K562 (cell line): ENCODE measurements around the gene ZZZ3. TPM values are rescaled to one million over a fixed set of nuclear protein-coding genes. Genes with fewer than 3 reads are reported as not detected.
A peak's percentile ranks its signal among the peaks of the same experiment; 100 is the strongest.

Experiments used
- CBX5 ChIP-seq: IDR thresholded peaks from 2 replicates; pipeline ENCODE4 v1.6.1; 2014; ENCODE audit warnings: low read depth, borderline replicate concordance
- CHD2 ChIP-seq: IDR thresholded peaks from 2 replicates; pipeline ENCODE4 v1.6.1; 2011; ENCODE audit warnings: low read depth, low read length
- CLOCK ChIP-seq: fragments of 250-450 bp; sonication (Bioruptor Pico); IDR thresholded peaks from 2 replicates; pipeline ENCODE4 v1.4.0; 2020; ENCODE audit warnings: mild to moderate bottlenecking, moderate library complexity, borderline replicate concordance
- ELF4 ChIP-seq: fragments of 450-650 bp; formaldehyde crosslinking; IDR thresholded peaks from 2 replicates; pipeline ENCODE4 v1.4.0; 2022; ENCODE audit warnings: missing genetic modification characterization
- ETV5 ChIP-seq: sonication (generic); formaldehyde crosslinking; IDR thresholded peaks from 2 replicates; pipeline ENCODE4 v1.4.0; 2020; ENCODE audit warnings: low read depth, mild to moderate bottlenecking, missing genetic modification reagents
- MAZ ChIP-seq, 2 experiments: fragments of 450-650 bp in 1 of 2; sonication (generic) in 1 of 2; formaldehyde crosslinking; IDR thresholded peaks in 1 of 2; conservative IDR thresholded peaks in 1 of 2; 2 replicates each; pipeline versions ENCODE4 v1.4.0 to v1.5.0; 2020; ENCODE audit warnings: mild to moderate bottlenecking in 1 of 2, missing genetic modification reagents in 1 of 2
- MLLT1 ChIP-seq, 2 experiments: fragments of 450-650 bp; IDR thresholded peaks; 2 replicates each; pipeline ENCODE4 v1.6.1; 2016
- MTF1 ChIP-seq: fragments of 250-450 bp; sonication (Bioruptor Pico); IDR thresholded peaks from 2 replicates; pipeline ENCODE4 v1.9.0; 2021; ENCODE audit warnings: moderate library complexity, mild to moderate bottlenecking, inconsistent platforms, borderline replicate concordance
- SMARCE1 ChIP-seq: fragments of 450-650 bp; IDR thresholded peaks from 2 replicates; pipeline ENCODE4 v1.7.1; 2016; ENCODE audit warnings: mild to moderate bottlenecking
- SMC3 ChIP-seq: conservative IDR thresholded peaks from 2 replicates; pipeline ENCODE4 v1.6.1; 2011; ENCODE audit warnings: low read depth, low read length, improper control_type of control experiment; ENCODE audit not compliant: insufficient read depth
- ZBTB40 ChIP-seq, 2 experiments: fragments of 450-650 bp in 1 of 2; sonication (generic) in 1 of 2; formaldehyde crosslinking in 1 of 2; IDR thresholded peaks; 2 replicates each; pipeline versions ENCODE4 v1.7.1 to v1.9.0; 2016 to 2022; ENCODE audit warnings: inconsistent platforms in 1 of 2, mild to moderate bottlenecking in 1 of 2, missing genetic modification reagents in 1 of 2
- polyA plus RNA-seq, 8 experiments: library from polyadenylated mRNA; depleted of rRNA in 4 of 8; stranded (reverse) in 5 of 8; unstranded in 3 of 8; fragments of >200 nt; fragmentation: Nextera tagmentation in 2 of 8; fragmentation: Illumina TruSeq in 1 of 8; extraction: Ambion mirVana in 2 of 8; extraction: Trizol in 1 of 8; gene quantifications; 2 replicates each; pipeline versions ENCODE4 v1.2.1 to v1.2.3, GENCODE V29; 2011 to 2014; ENCODE audit warnings: inconsistent platforms in 1 of 8, missing spikeins in 1 of 8
- total RNA-seq, 7 experiments: library from RNA; depleted of rRNA in 6 of 7; stranded (reverse); fragments of >200 nt in 6 of 7; fragmentation: Illumina TruSeq in 2 of 7; extraction: Trizol in 2 of 7; gene quantifications; 2 replicates each; pipeline versions ENCODE4 v1.2.1 to v1.2.3, GENCODE V29; 2011 to 2021; ENCODE audit warnings: low replicate concordance in 1 of 7
- TF ChIP-seq, protein P1 (sequence below): fragments of 250-450 bp; sonication (Bioruptor Pico); IDR thresholded peaks from 2 replicates; pipeline ENCODE4 v1.8.0; 2021; ENCODE audit warnings: borderline replicate concordance, mild to moderate bottlenecking, moderate library complexity; ENCODE audit not compliant: poor library complexity, severe bottlenecking

The ZZZ3 gene
- total and polyA plus RNA-seq, 9 of the 15 experiments (the other 6 are each of a cell fraction or from before 2014, with no cell fraction given): 13.9 to 64.0 (median 36.7) TPM

DNA sequence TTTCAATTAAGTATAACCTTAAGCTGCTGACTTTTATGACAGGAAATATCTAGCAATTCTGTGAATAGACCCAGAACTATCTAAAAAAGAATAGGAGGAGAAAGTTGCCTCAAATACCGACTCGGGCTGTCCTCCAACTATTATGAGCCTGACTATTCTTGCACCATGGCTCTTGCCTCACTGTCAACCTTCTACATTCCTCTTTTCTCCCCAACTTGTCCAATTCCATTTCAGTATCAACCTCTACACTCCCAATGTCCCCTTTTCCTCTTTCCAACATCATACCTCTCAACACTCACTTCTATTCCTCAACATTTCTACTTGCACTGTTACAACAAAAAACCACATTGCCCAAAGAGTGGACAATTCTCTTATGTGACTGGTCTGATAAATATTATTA, 2.3 kb downstream of the ZZZ3 start (continued):
- TF ChIP-seq ZBTB40 (IDR thresholded peaks at IDR 0.05) (0 out of 2 replicates have a peak, but pooled peaks have one; percentile 43), ZBTB40 (CRISPR knock-in tag; IDR thresholded peaks at IDR 0.05) (no peak), CBX5 (no peak), CLOCK (CRISPR knock-in tag) (no peak), MTF1 (CRISPR knock-in tag) (no peak), SMARCE1 (0 out of 2 replicates have a peak, but pooled peaks have one; percentile 18), ELF4 (CRISPR knock-in tag) (peak; percentile 22; the same call in 1 of the 2 replicates), MLLT1 (IDR thresholded peaks at IDR 0.05) (peak; percentile 78 to 80), SMC3 (no peak), MAZ (CRISPR knock-in tag; conservative IDR thresholded peaks at IDR 0.05 in 1 of 2, IDR thresholded peaks at IDR 0.05 in 1 of 2) (no peak), CHD2 (no peak), ETV5 (CRISPR knock-in tag) (no peak)
- TF ChIP-seq, protein P1, sequence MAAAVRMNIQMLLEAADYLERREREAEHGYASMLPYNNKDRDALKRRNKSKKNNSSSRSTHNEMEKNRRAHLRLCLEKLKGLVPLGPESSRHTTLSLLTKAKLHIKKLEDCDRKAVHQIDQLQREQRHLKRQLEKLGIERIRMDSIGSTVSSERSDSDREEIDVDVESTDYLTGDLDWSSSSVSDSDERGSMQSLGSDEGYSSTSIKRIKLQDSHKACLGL (CRISPR knock-in tag): no peak
